ENCODE results near the gene CFAP91. TPM values are rescaled to one million over a fixed set of nuclear protein-coding genes. Genes with fewer than 3 reads are reported as not detected.

The CFAP91 gene
- total RNA-seq, 4 donors from 2014 or later, result 2.6 to 7.8 (median 4.1) TPM

DNA sequence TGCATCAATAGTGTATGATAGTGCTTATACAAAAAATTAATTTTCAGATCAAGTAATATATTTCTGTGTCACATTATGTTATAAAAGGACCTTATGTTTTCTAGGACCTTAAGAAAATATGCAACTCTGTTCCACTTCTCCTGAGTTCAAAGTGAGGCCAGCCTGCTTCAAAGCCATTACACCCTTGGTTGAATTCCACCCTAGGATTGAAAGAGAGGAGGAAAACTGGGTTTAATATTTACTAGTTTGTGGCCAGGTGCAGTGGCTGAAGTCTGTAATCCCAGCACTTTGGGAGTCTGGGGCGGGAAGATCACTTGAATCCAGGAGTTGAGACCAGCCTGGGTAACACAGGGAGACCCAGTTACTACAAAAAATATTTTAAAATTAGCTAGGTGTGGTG is 46.2 kb downstream of the CFAP91 start:
- H3K4me3 ChIP-seq, result no peak overlapping the region
- no peak for TF ChIP-seq POLR2AphosphoS5 (IDR thresholded peaks at IDR 0.05)
- TF ChIP-seq EP300 (IDR thresholded peaks at IDR 0.05), result no peak
- TF ChIP-seq POLR2A (IDR thresholded peaks at IDR 0.05), result no peak
- TF ChIP-seq, protein P1, sequence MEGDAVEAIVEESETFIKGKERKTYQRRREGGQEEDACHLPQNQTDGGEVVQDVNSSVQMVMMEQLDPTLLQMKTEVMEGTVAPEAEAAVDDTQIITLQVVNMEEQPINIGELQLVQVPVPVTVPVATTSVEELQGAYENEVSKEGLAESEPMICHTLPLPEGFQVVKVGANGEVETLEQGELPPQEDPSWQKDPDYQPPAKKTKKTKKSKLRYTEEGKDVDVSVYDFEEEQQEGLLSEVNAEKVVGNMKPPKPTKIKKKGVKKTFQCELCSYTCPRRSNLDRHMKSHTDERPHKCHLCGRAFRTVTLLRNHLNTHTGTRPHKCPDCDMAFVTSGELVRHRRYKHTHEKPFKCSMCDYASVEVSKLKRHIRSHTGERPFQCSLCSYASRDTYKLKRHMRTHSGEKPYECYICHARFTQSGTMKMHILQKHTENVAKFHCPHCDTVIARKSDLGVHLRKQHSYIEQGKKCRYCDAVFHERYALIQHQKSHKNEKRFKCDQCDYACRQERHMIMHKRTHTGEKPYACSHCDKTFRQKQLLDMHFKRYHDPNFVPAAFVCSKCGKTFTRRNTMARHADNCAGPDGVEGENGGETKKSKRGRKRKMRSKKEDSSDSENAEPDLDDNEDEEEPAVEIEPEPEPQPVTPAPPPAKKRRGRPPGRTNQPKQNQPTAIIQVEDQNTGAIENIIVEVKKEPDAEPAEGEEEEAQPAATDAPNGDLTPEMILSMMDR (IDR thresholded peaks at IDR 0.05), result no peak
- no peaks in the 10 kb centered on the region for H3K4me1 ChIP-seq
- ATAC-seq, result no peak
- no peaks in the 10 kb centered on the region for H3K27me3 ChIP-seq
- WGBS, 2 donors (ENCODE audit: low coverage in 1 of 2), result 100% methylated on average over 1 of the region's 1 CpG
- H3K36me3 ChIP-seq, result peaks cover 0 to 79% of the 10 kb centered on the region in 2 donors
- peaks cover 0 to 12% (median 0%) of the 10 kb centered on the region in 3 donors for H3K9me3 ChIP-seq
- no peak overlapping the region for H3K27ac ChIP-seq

DNA sequence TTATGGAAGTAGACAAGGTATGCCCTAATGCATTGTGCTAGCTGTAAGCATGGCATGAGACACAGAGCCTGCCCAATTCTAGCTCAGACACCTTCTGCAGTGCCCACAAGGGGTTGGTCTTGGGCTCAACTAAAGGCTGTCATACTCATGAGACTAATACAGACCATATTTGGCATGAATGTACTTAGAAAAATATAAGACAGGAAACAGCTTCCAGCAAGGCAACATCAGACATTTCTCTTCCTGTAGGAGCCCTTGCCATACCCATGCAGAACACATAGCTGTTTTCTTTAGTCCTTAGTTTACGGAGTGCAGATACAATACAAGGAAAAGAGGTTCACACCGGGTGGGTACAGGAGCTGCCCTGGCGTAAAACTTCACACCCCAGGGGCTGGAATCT is 48.6 kb downstream of the CFAP91 start:
- Histone ChIP-seq H3K4me3 (no peak overlapping the region), H3K4me1 (no peaks in the 10 kb centered on the region), H3K27ac (no peak overlapping the region), H3K27me3 (no peaks in the 10 kb centered on the region), H3K9me3 (peaks cover 0 to 13% (median 0%) of the 10 kb centered on the region in 3 donors), H3K36me3 (peaks cover 0 to 90% of the 10 kb centered on the region in 2 donors)
- no peak for TF ChIP-seq EP300 (IDR thresholded peaks at IDR 0.05)
- TF ChIP-seq, protein P1 (IDR thresholded peaks at IDR 0.05), result no peak
- WGBS, 2 donors (ENCODE audit: low coverage in 1 of 2), result 67 to 82% methylated on average over 1 to 3 of the region's 3 CpGs
- ATAC-seq, result no peak

Other genes starting within 250 kb of the CFAP91 start
- gene TMEM39A, start 239.4 kb upstream of the CFAP91 start, total RNA-seq, result 10 to 100 TPM; 21.4 to 29.6 (median 25.9) TPM
- gene POGLUT1, start 234.1 kb upstream of the CFAP91 start, total RNA-seq, result 10 to 100 TPM in 2 of 4 donors, 1 to 10 TPM in 2; 8.8 to 13.4 (median 10.3) TPM
- 10 to 100 TPM; 43.9 to 65.7 (median 52.2) TPM for gene TIMMDC1, start 204.5 kb upstream of the CFAP91 start, total RNA-seq
- under 1 TPM in 1 of 4 donors, not detected in 3; 0.58 TPM for gene CD80, start 143.4 kb upstream of the CFAP91 start, total RNA-seq
- 10 to 100 TPM; 10.2 to 23.1 (median 15.0) TPM for gene ADPRH, start 123.5 kb upstream of the CFAP91 start, total RNA-seq
- 1 to 10 TPM in 3 of 4 donors, under 1 TPM in 1; 0.50 to 1.8 (median 1.4) TPM for gene PLA1A, start 105.1 kb upstream of the CFAP91 start, total RNA-seq
- gene POPDC2, start 42.4 kb upstream of the CFAP91 start, total RNA-seq, result 10 to 100 TPM; 19.7 to 98.2 (median 67.6) TPM
- 10 to 100 TPM; 31.9 to 84.8 (median 62.7) TPM for gene COX17, start 25.6 kb upstream of the CFAP91 start, total RNA-seq
- not detected for gene NR1I2, start 79.1 kb downstream of the CFAP91 start, total RNA-seq

Measured in gastroesophageal sphincter (tissue), 4 donors.